ENCODE measurements around the gene TPP1. TPM values are rescaled to one million over a fixed set of nuclear protein-coding genes. Genes with fewer than 3 reads are reported as not detected.

TPP1 gene
- total RNA-seq, result 86.2 TPM

GRCh38 chr11:6619004-6619745, at the start of gene TPP1:
Gene TPP1, minus strand, starts transcription at chr11:6619422. Its CDS starts 22 bp downstream, at chr11:6619400.
- Histone ChIP-seq H3K27me3 (ENCODE audit: insufficient read depth, low read length) (no peaks in the 10 kb centered on the region), H3K4me3 (ENCODE audit: low read length) (peak within 1 kb of the TSS; percentile 68), H3K4me1 (ENCODE audit: insufficient read depth, low read length) (peaks cover 36% of the 10 kb centered on the region), H3K9me3 (ENCODE audit: low read depth, low read length) (no peaks in the 10 kb centered on the region)

DNA sequence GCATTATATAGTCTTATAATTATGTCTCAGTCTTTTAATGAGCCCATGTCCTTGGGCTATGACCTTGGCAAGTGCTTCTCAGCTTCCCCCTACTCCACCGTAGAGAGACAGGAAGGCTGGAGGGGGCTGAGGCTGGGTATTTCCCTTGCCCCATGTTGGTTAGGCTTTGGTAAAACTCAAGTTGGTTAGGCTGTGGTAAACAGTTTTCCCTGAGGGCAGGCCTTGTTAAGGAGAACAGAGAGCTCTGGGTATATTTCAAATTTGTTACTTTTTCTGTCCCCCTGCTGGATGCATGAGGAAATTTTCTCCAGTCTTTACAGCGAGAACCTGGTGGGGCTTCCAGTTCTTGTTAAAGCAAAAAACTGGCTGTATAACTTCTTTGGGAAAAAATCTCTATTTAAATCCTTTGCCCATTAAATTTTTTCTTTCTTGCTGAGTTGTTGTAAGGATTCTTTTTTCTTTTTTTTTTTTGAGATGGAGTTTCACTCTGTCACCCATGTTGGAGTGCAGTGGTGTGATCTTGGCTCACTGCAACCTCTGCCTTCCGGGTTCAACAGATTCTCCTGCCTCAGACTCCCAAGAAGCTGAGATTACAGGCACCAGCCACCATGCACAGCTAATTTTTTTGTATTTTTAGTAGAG, 48.6 kb upstream of the TPP1 start:
- peaks cover 17% of the 10 kb centered on the region for H3K4me1 ChIP-seq (ENCODE audit: insufficient read depth, low read length)
- H3K9me3 ChIP-seq (ENCODE audit: low read depth, low read length), result no peaks in the 10 kb centered on the region
- H3K4me3 ChIP-seq (ENCODE audit: low read length), result no peak overlapping the region
- H3K27me3 ChIP-seq (ENCODE audit: insufficient read depth, low read length), result no peaks in the 10 kb centered on the region

GRCh38 chr11:6666302-6667183, 47.3 kb upstream of the TPP1 start:
- no peaks in the 10 kb centered on the region for H3K27me3 ChIP-seq (ENCODE audit: insufficient read depth, low read length)
- H3K4me3 ChIP-seq (ENCODE audit: low read length), result no peak overlapping the region
- peaks cover 17% of the 10 kb centered on the region for H3K4me1 ChIP-seq (ENCODE audit: insufficient read depth, low read length)
- H3K9me3 ChIP-seq (ENCODE audit: low read depth, low read length), result no peaks in the 10 kb centered on the region

- H3K4me1 ChIP-seq (ENCODE audit: insufficient read depth, low read length), result peaks cover 8% of the 10 kb centered on the region
- H3K4me3 ChIP-seq (ENCODE audit: low read length), result no peak overlapping the region
- no peaks in the 10 kb centered on the region for H3K9me3 ChIP-seq (ENCODE audit: low read depth, low read length)
- no peaks in the 10 kb centered on the region for H3K27me3 ChIP-seq (ENCODE audit: insufficient read depth, low read length)
Observed at GRCh38 chr11:6664551-6664950, 45.3 kb upstream of the TPP1 start.

- Histone ChIP-seq H3K4me3 (ENCODE audit: low read length) (no peak overlapping the region), H3K4me1 (ENCODE audit: insufficient read depth, low read length) (peaks cover 8% of the 10 kb centered on the region), H3K27me3 (ENCODE audit: insufficient read depth, low read length) (no peaks in the 10 kb centered on the region), H3K9me3 (ENCODE audit: low read depth, low read length) (no peaks in the 10 kb centered on the region)
Observed at GRCh38 chr11:6663794-6664469, 44.7 kb upstream of the TPP1 start.

- Histone ChIP-seq H3K4me1 (ENCODE audit: insufficient read depth, low read length) (no peaks in the 10 kb centered on the region), H3K27me3 (ENCODE audit: insufficient read depth, low read length) (peaks cover 10% of the 10 kb centered on the region), H3K4me3 (ENCODE audit: low read length) (no peak overlapping the region)
Observed at GRCh38 chr11:6660712-6661111, 41.5 kb upstream of the TPP1 start.

DNA sequence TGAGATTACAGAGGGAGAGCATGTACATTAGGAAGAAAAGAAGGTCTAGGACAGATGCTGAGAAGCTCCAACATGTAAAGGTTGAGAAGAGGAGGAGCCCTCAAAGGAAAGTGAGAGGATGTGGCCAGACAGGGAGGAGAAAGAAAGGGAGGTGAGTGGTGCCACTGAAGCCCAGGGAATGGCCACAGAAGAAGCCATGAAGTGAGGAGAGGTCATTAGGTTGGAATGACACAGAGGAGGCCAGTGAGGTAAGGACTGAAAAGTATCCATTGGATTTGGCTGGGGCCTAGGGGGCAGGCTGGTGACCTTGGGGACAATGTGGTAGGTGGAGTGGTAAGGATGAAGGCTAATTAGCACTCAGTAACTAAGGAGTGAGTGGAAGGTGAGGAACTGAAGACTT, 39.4 kb upstream of the TPP1 start:
- Histone ChIP-seq H3K4me3 (ENCODE audit: low read length) (no peak overlapping the region), H3K4me1 (ENCODE audit: insufficient read depth, low read length) (peaks cover 6% of the 10 kb centered on the region), H3K9me3 (ENCODE audit: low read depth, low read length) (no peaks in the 10 kb centered on the region), H3K27me3 (ENCODE audit: insufficient read depth, low read length) (peaks cover 22% of the 10 kb centered on the region)

More at GRCh38 chr11:6660712-6661111, 41.5 kb upstream of the TPP1 start:
- H3K9me3 ChIP-seq (ENCODE audit: low read depth, low read length), result no peaks in the 10 kb centered on the region

- Histone ChIP-seq H3K4me3 (ENCODE audit: low read length) (no peak overlapping the region), H3K27me3 (ENCODE audit: insufficient read depth, low read length) (peaks cover 22% of the 10 kb centered on the region), H3K4me1 (ENCODE audit: insufficient read depth, low read length) (peaks cover 6% of the 10 kb centered on the region), H3K9me3 (ENCODE audit: low read depth, low read length) (no peaks in the 10 kb centered on the region)
Observed at GRCh38 chr11:6657346-6657745, 38.1 kb upstream of the TPP1 start.

GRCh38 chr11:6656936-6657335, 37.7 kb upstream of the TPP1 start:
- no peaks in the 10 kb centered on the region for H3K9me3 ChIP-seq (ENCODE audit: low read depth, low read length)

DNA sequence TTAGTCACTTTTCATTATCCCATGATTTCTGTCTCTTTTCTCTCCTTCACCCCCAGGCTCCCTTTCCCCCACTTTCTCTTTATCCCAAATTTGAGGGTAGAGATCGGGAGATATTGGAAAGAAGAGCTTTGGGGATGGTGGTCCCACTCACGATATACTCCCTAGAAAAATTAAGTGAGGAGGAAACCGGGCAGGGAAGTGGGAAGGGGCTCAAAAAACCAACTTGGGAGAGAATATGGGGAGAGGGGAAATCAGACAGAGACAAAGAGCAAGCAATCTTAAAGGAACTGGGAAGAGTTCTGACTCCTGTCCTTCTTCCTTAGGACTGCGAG, 37.3 kb upstream of the TPP1 start:
- Histone ChIP-seq H3K4me1 (ENCODE audit: insufficient read depth, low read length) (peaks cover 6% of the 10 kb centered on the region), H3K4me3 (ENCODE audit: low read length) (no peak overlapping the region), H3K9me3 (ENCODE audit: low read depth, low read length) (no peaks in the 10 kb centered on the region), H3K27me3 (ENCODE audit: insufficient read depth, low read length) (peaks cover 22% of the 10 kb centered on the region)

More at GRCh38 chr11:6656936-6657335, 37.7 kb upstream of the TPP1 start:
- Histone ChIP-seq H3K4me3 (ENCODE audit: low read length) (no peak overlapping the region), H3K4me1 (ENCODE audit: insufficient read depth, low read length) (peaks cover 6% of the 10 kb centered on the region), H3K27me3 (ENCODE audit: insufficient read depth, low read length) (peaks cover 22% of the 10 kb centered on the region)

DNA sequence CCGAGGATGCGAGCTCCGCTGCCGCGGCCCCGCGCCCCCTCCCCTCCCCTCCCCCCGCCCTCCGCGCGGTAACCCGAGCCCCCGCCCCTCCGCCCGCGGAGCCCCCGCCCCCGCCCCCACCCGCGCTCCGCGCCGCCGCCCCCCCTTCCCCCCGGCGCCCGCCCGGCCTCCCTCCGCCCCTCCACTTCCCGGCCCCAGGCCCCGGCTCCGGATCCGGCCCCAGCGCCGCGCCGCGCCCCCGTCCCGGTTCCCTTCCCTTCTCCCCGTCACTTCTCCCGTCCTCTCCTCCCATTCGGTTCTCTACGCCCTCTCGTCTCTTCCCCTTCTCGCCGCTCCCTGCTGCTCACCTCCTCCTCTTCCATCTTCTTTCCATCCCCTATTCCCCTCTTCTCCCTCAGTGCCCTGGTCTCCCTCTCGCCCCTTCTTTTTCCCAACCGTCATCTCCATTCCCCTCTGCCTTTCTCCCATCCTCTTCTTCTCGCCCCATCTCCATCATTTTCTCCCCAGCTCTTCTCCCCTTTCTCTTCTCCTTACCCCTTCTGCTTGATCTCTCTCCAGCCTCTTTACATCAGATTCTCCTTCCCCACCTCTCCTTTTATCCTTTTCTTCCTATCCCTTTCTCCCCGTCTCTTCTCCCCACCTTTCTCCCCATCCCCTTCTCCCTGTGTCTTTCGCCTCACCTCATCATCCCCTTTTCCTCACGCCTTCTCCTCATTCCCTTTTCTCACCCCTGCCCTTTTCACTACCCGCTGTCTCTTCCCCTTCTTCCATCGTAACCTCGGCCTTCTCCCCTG, 36.8 kb upstream of the TPP1 start, which contains the start of gene DCHS1:
TSS of gene DCHS1 (minus strand) at position 20 of the 794 bp plus-strand sequence. CDS start 14,196 bp downstream, outside the sequence.
- Histone ChIP-seq H3K4me3 (ENCODE audit: low read length) (no peak within 1 kb of the TSS), H3K27me3 (ENCODE audit: insufficient read depth, low read length) (peaks cover 22% of the 10 kb centered on the region), H3K4me1 (ENCODE audit: insufficient read depth, low read length) (peaks cover 6% of the 10 kb centered on the region), H3K9me3 (ENCODE audit: low read depth, low read length) (no peaks in the 10 kb centered on the region)

DNA sequence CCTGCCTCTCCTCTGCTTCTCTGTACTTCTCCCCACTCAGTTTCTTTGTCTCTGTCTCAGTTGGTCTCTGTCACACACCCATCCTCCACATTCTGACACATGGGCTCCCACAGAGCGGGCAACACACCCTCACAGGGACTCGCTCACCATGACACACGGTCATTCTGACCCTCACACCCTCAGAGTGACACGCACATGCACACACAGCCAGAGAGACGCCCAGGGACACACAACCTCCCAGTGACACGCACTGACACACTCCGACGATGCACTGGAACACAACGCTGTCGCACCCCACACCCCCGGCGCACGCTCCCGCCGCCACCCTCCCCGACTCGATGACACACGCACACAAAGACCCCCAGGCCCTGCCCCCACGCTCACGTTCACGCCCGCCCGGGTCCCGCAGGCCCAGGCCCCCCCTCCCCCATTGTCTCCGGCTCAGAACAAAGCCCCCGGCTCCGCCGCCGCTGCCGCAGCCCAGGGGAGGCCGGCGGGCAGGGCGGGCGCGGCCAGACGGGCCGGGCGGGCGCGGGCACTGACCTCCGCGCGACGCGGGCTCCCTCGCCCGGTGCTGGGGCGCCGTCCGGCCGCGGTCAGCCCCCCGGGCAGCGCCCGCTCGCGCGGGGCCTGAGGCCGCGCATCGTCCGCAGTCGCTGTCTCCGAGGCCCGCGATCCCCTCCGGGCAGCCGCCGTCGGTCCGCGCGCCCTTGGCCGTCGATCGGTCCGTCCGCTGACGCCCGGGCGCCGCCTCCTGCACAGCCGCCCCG, 36.0 kb upstream of the TPP1 start:
- H3K27me3 ChIP-seq (ENCODE audit: insufficient read depth, low read length), result peaks cover 22% of the 10 kb centered on the region
- no peaks in the 10 kb centered on the region for H3K9me3 ChIP-seq (ENCODE audit: low read depth, low read length)
- no peak overlapping the region for H3K4me3 ChIP-seq (ENCODE audit: low read length)
- peaks cover 6% of the 10 kb centered on the region for H3K4me1 ChIP-seq (ENCODE audit: insufficient read depth, low read length)

GRCh38 chr11:6654281-6655019, 35.2 kb upstream of the TPP1 start:
- peaks cover 22% of the 10 kb centered on the region for H3K27me3 ChIP-seq (ENCODE audit: insufficient read depth, low read length)
- H3K4me3 ChIP-seq (ENCODE audit: low read length), result no peak overlapping the region
- no peaks in the 10 kb centered on the region for H3K9me3 ChIP-seq (ENCODE audit: low read depth, low read length)
- H3K4me1 ChIP-seq (ENCODE audit: insufficient read depth, low read length), result peaks cover 6% of the 10 kb centered on the region

Data from mononuclear cell (primary cell).